GM18520 (cell line): ENCODE data around the gene LRRC70.
"Not testable (repeated sequence)": the region's sequence is repeated elsewhere in the genome, so short reads cannot be mapped to it uniquely, and the experiment has no call there.

ENCODE experiments used
- ATAC-seq: cut with Tn5 transposase; IDR thresholded peaks from one replicate; pipeline ENCODE4 v1.9.1; 2021; ENCODE audit not compliant: unreplicated experiment

Gene LRRC70

GRCh38 chr5:62600560-62601252 is 22.1 kb downstream of the LRRC70 start:
- ATAC-seq, result no peak

GRCh38 chr5:62603934-62604333 is 25.3 kb downstream of the LRRC70 start:
- no peak for ATAC-seq

GRCh38 chr5:62605638-62606037 is 27.0 kb downstream of the LRRC70 start:
- ATAC-seq, result no peak

GRCh38 chr5:62606878-62607277 is 28.3 kb downstream of the LRRC70 start:
- ATAC-seq, result no peak

- no peak for ATAC-seq
Observed at GRCh38 chr5:62607615-62608014, 29.0 kb downstream of the LRRC70 start.

GRCh38 chr5:62608529-62609511 is 30.2 kb downstream of the LRRC70 start:
- no peak for ATAC-seq

- no peak for ATAC-seq
Observed at GRCh38 chr5:62614355-62614754, 35.7 kb downstream of the LRRC70 start.

GRCh38 chr5:62616615-62617277 is 38.1 kb downstream of the LRRC70 start:
- no peak for ATAC-seq

GRCh38 chr5:62617943-62618342 is 39.3 kb downstream of the LRRC70 start:
- no peak for ATAC-seq

- no peak for ATAC-seq
Observed at GRCh38 chr5:62620761-62621160, 42.1 kb downstream of the LRRC70 start.

GRCh38 chr5:62621280-62621679 is 42.7 kb downstream of the LRRC70 start:
- ATAC-seq, result no peak

GRCh38 chr5:62623271-62623670 is 44.7 kb downstream of the LRRC70 start:
- no peak for ATAC-seq

- ATAC-seq, result not testable (repeated sequence)
Observed at GRCh38 chr5:62624436-62624835, 45.8 kb downstream of the LRRC70 start.

- no peak for ATAC-seq
Observed at GRCh38 chr5:62626534-62626933, 47.9 kb downstream of the LRRC70 start.

GRCh38 chr5:62627121-62627520 is 48.5 kb downstream of the LRRC70 start:
- ATAC-seq, result no peak

GRCh38 chr5:62627901-62628300 is 49.3 kb downstream of the LRRC70 start:
- no peak for ATAC-seq
